Neural cell (in vitro differentiated cells): ENCODE data around the gene PRRT2. TPM values are rescaled to one million over a fixed set of nuclear protein-coding genes. Genes with fewer than 3 reads are reported as not detected.

ENCODE experiments used
- H2AFZ ChIP-seq: fragments of 200-600, 300-800 bp; sonication (generic), shearing (Covaris generic); 2 replicates; pipeline ENCODE4 v1.6.0; 2014; ENCODE audit warnings: low read depth, mild to moderate bottlenecking, antibody characterized with exemption, low read length, moderate library complexity
- H3F3A ChIP-seq: fragments of 200-600 bp; shearing (Covaris generic); 2 replicates; pipeline ENCODE4 v1.6.1; 2016; ENCODE audit warnings: mild to moderate bottlenecking, moderate library complexity, mixed read lengths, antibody characterized with exemption, low read length; ENCODE audit not compliant: insufficient read depth, poor library complexity, severe bottlenecking
- H3K27ac ChIP-seq: fragments of 200-600, 300-800 bp; sonication (generic), shearing (Covaris generic); 2 replicates; pipeline ENCODE4 v1.5.1; 2014; ENCODE audit warnings: mild to moderate bottlenecking, low read length, moderate library complexity
- H3K27me3 ChIP-seq: fragments of 300-800, 200-600 bp; sonication (generic), shearing (Covaris generic); 2 replicates; pipeline ENCODE4 v1.6.0; 2014; ENCODE audit warnings: mild to moderate bottlenecking, low read depth, low read length, moderate library complexity; ENCODE audit not compliant: insufficient read depth
- H3K36me3 ChIP-seq: fragments of 300-800, 200-600 bp; sonication (generic), shearing (Covaris generic); 2 replicates; pipeline ENCODE4 v1.5.1; 2014; ENCODE audit warnings: mild to moderate bottlenecking, antibody characterized with exemption, low read length, moderate library complexity; ENCODE audit not compliant: insufficient read depth
- H3K4me2 ChIP-seq: fragments of 300-800, 200-600 bp; sonication (generic), shearing (Covaris generic); 2 replicates; pipeline ENCODE4 v1.6.0; 2014; ENCODE audit warnings: mild to moderate bottlenecking, low read length
- H3K4me3 ChIP-seq: fragments of 300-800, 200-600 bp; sonication (generic), shearing (Covaris generic); 2 replicates; pipeline ENCODE4 v1.5.1; 2014; ENCODE audit warnings: mild to moderate bottlenecking, low read length, moderate library complexity
- H3K79me2 ChIP-seq: fragments of 200-600 bp; shearing (Covaris generic); replicated peaks from 2 replicates; pipeline ENCODE4 v1.6.0; 2014; ENCODE audit warnings: mild to moderate bottlenecking, low read length, moderate library complexity; ENCODE audit not compliant: insufficient read depth
- H3K9ac ChIP-seq: fragments of 300-800, 200-600 bp; sonication (generic), shearing (Covaris generic); 2 replicates; pipeline ENCODE4 v1.6.1; 2016; ENCODE audit warnings: mild to moderate bottlenecking, low read length, mixed read lengths
- H3K9me2 ChIP-seq: fragments of 200-600 bp; shearing (Covaris generic); 2 replicates; pipeline ENCODE4 v1.6.1; 2016; ENCODE audit warnings: mild to moderate bottlenecking, low read length, mixed read lengths; ENCODE audit not compliant: insufficient read depth
- H3K9me3 ChIP-seq: fragments of 200-600, 300-800 bp; sonication (generic), shearing (Covaris generic); 2 replicates; pipeline ENCODE4 v1.6.1; 2016; ENCODE audit warnings: mild to moderate bottlenecking, mixed run types, low read length, moderate library complexity, mixed read lengths
- H4K20me1 ChIP-seq: fragments of 200-600 bp; shearing (Covaris generic); 2 replicates; pipeline ENCODE4 v1.6.1; 2016; ENCODE audit warnings: mild to moderate bottlenecking, mixed run types; ENCODE audit not compliant: insufficient read depth
- CTCF ChIP-seq: fragments of 450-650 bp; IDR thresholded peaks from 2 replicates; pipeline ENCODE4 v1.5.1; 2014; ENCODE audit warnings: antibody characterized with exemption, mild to moderate bottlenecking, moderate library complexity; ENCODE audit not compliant: poor library complexity, severe bottlenecking
- EP300 ChIP-seq: fragments of 450-650 bp; conservative IDR thresholded peaks from 2 replicates; pipeline ENCODE4 v1.6.1; 2014; ENCODE audit warnings: antibody characterized with exemption, mild to moderate bottlenecking, moderate library complexity; ENCODE audit not compliant: poor library complexity, severe bottlenecking
- EZH2 ChIP-seq: fragments of 200-600, 300-800 bp; shearing (Covaris generic), sonication (generic); IDR thresholded peaks from 2 replicates; pipeline ENCODE4 v1.6.1; 2014; ENCODE audit warnings: antibody characterized with exemption, low read length, borderline replicate concordance, mild to moderate bottlenecking; ENCODE audit not compliant: insufficient read depth, poor library complexity, severe bottlenecking
- MXI1 ChIP-seq: fragments of 450-650 bp; conservative IDR thresholded peaks from 2 replicates; pipeline ENCODE4 v1.6.1; 2014; ENCODE audit warnings: antibody characterized with exemption, mild to moderate bottlenecking; ENCODE audit not compliant: poor library complexity, severe bottlenecking
- POLR2AphosphoS5 ChIP-seq: IDR thresholded peaks from 2 replicates; pipeline ENCODE4 v1.6.1; 2012
- RAD21 ChIP-seq: fragments of 450-650 bp; conservative IDR thresholded peaks from 2 replicates; pipeline ENCODE4 v1.6.1; 2014; ENCODE audit warnings: antibody characterized with exemption, mild to moderate bottlenecking, moderate library complexity
- REST ChIP-seq: IDR thresholded peaks from 2 replicates; pipeline ENCODE4 v1.6.1; 2012; ENCODE audit warnings: borderline replicate concordance
- SMC3 ChIP-seq: fragments of 450-650 bp; conservative IDR thresholded peaks from 2 replicates; pipeline ENCODE4 v1.6.1; 2014; ENCODE audit warnings: antibody characterized with exemption, mild to moderate bottlenecking, moderate library complexity; ENCODE audit not compliant: poor library complexity
- TAF1 ChIP-seq: IDR thresholded peaks from 2 replicates; pipeline ENCODE4 v1.6.1; 2012; ENCODE audit warnings: low read depth
- polyA plus RNA-seq: library from polyadenylated mRNA; depleted of rRNA; stranded (reverse); fragments of >200 nt; gene quantifications from 2 replicates; pipeline ENCODE4 v1.2.3, GENCODE V29; 2014

Gene PRRT2
- polyA plus RNA-seq, 1 donor from 2014 or later = 84.2 TPM

- Histone ChIP-seq H3K36me3 (peaks cover 5% of the 10 kb centered on the region), H3K79me2 (peaks cover 46% of the 10 kb centered on the region), H3K9me3 (no peaks in the 10 kb centered on the region), H3K4me2 (no peak overlapping the region), H3K27me3 (no peaks in the 10 kb centered on the region), H3K27ac (no peak overlapping the region), H4K20me1 (no peaks in the 10 kb centered on the region), H3K9ac (no peak overlapping the region), H2AFZ (no peak overlapping the region), H3K4me3 (no peak overlapping the region), H3F3A (no peaks in the 10 kb centered on the region), H3K9me2 (no peaks in the 10 kb centered on the region)
- TF ChIP-seq SMC3 = no peak
- TF ChIP-seq CTCF = no peak
- TF ChIP-seq RAD21 = no peak
- no peak for TF ChIP-seq REST
- TF ChIP-seq MXI1 = no peak
- TF ChIP-seq POLR2AphosphoS5 = no peak
- no peak for TF ChIP-seq TAF1
Observed at GRCh38 chr16:29794231-29794710, 17.7 kb upstream of the PRRT2 start.

- H3K9me3 ChIP-seq = no peaks in the 10 kb centered on the region
- no peak overlapping the region for H3K27ac ChIP-seq
- H2AFZ ChIP-seq = no peak overlapping the region
- no peaks in the 10 kb centered on the region for H3K27me3 ChIP-seq
- peaks cover 7% of the 10 kb centered on the region for H3F3A ChIP-seq
- H3K4me2 ChIP-seq = no peak overlapping the region
- no peak for TF ChIP-seq SMC3
- TF ChIP-seq REST = no peak
- no peak for TF ChIP-seq EP300
- TF ChIP-seq EZH2 = no peak
- no peak for TF ChIP-seq RAD21
- TF ChIP-seq POLR2AphosphoS5 = no peak
- TF ChIP-seq TAF1 = no peak
- no peak for TF ChIP-seq MXI1
- no peak for TF ChIP-seq CTCF
- H3K36me3 ChIP-seq = no peaks in the 10 kb centered on the region
- H3K4me3 ChIP-seq = no peak overlapping the region
- H3K9me2 ChIP-seq = no peaks in the 10 kb centered on the region
- H3K9ac ChIP-seq = no peak overlapping the region
- H4K20me1 ChIP-seq = no peaks in the 10 kb centered on the region
- no peaks in the 10 kb centered on the region for H3K79me2 ChIP-seq
Observed at GRCh38 chr16:29802416-29802935, 9.5 kb upstream of the PRRT2 start.
